Measurements from ENCODE around the gene ATXN1. TPM values are rescaled to one million over a fixed set of nuclear protein-coding genes. Genes with fewer than 3 reads are reported as not detected.

ATXN1 gene
- total and polyA plus RNA-seq, 2 of the 13 experiments (the other 11 are each of a cell fraction or from before 2014, with no cell fraction given): 20.7 to 39.5 TPM

DNA sequence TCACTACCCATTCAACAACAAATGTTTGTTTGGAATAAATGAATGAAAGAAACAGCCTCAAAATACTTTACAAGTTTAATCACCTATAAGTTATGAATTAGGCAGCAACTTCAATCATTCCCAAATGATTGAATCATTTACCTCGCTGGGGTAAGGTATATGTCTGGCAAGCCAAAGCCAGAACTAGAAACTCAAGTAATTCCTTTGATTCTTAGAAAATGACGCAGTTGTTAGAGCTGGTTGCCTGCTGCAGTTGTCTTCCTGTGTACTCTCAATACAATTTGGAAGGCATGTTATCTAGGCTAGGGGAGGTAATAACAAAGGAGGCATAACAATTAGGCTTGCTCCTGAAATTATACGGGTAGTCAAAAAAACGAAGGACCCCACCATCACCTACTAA, 160.6 kb downstream of the ATXN1 start:
- WGBS (ENCODE audit: low lambda C conversion rate): 96% methylated on average over 4 of the region's 4 CpGs
- Histone ChIP-seq H3K36me3 (replicated peaks in 1 of 2; ENCODE audit: control insufficient read depth in 1 of 2, insufficient read depth in 2 of 2, low read length in 2 of 2) (peaks cover 5 to 6% of the 10 kb centered on the region in 2 experiments; a peak in 4 of 5 replicates), H3K27ac (ENCODE audit: extremely low read length, insufficient read depth, low read length) (no peak overlapping the region), H3K4me3 (replicated peaks in 1 of 3; ENCODE audit: insufficient read depth in 1 of 3, low read depth in 2 of 3, low read length in 3 of 3) (no peak overlapping the region), H3K27me3 (ENCODE audit: control insufficient read depth in 1 of 2, insufficient read depth in 2 of 2, low read length in 2 of 2) (no peaks in the 10 kb centered on the region), H3K9ac (ENCODE audit: insufficient read depth, low read depth, low read length) (no peak overlapping the region), H3K4me1 (ENCODE audit: insufficient read depth, low read length) (peaks cover 4% of the 10 kb centered on the region), H4K20me1 (ENCODE audit: insufficient read depth, low read length) (no peaks in the 10 kb centered on the region), H3K4me2 (ENCODE audit: low read depth, low read length) (no peak overlapping the region), H3K9me3 (ENCODE audit: low read length) (no peaks in the 10 kb centered on the region), H3K79me2 (ENCODE audit: insufficient read depth, low read length) (no peaks in the 10 kb centered on the region), H2AFZ (ENCODE audit: low read length) (no peak overlapping the region)
- intact Hi-C loops (cut with micrococcal nuclease; ENCODE audit: unreplicated experiment): no loop called here
- DNase-seq (ENCODE audit: low spot score) (no peak), FAIRE-seq (no peak), ATAC-seq (no peak)
- BruUV-seq (replicated peaks): no TSS peak
- ChIA-PET POLR2A (no interaction called here), CTCF (ENCODE audit: low intra/inter-chr PET ratio, low total read pairs) (no interaction called here)
- in situ Hi-C loops (cut with HindIII; ENCODE audit: extremely low pct_ligation_motif_present, low pct_unique_long_range_greater_than_20kb): no loop called here
- TF ChIP-seq, protein P1, sequence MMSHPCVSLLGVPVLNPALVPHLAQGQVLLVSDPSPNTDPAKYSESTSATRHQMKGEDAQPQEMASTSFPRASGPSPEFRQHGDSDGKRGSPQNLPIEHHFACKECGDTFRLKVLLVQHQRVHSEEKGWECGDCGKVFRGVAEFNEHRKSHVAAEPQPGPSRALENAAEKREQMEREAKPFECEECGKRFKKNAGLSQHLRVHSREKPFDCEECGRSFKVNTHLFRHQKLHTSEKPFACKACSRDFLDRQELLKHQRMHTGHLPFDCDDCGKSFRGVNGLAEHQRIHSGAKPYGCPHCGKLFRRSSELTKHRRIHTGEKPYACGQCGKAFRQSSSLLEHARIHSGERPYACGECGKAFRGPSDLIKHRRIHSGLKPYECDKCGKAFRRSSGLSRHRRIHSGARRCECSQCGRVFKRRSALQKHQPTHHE (CRISPR knock-in tag; IDR thresholded peaks at IDR 0.05; ENCODE audit: borderline replicate concordance): no peak
- no peak for TF ChIP-seq NFE2L2 (IDR thresholded peaks at IDR 0.05; ENCODE audit: low read length)
- TF ChIP-seq, protein P2, sequence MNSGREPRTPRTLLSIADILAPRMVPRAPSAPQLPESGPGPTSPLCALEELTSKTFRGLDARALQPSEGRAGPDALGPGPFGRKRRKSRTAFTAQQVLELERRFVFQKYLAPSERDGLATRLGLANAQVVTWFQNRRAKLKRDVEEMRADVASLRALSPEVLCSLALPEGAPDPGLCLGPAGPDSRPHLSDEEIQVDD (CRISPR knock-in tag; IDR thresholded peaks at IDR 0.05; ENCODE audit: borderline replicate concordance): no peak
- no peak for TF ChIP-seq ZNF7 (CRISPR knock-in tag; IDR thresholded peaks at IDR 0.05)
- no peak for TF ChIP-seq HDAC6 (IDR thresholded peaks at IDR 0.05; ENCODE audit: low read depth, low read length)
- TF ChIP-seq, protein P3, sequence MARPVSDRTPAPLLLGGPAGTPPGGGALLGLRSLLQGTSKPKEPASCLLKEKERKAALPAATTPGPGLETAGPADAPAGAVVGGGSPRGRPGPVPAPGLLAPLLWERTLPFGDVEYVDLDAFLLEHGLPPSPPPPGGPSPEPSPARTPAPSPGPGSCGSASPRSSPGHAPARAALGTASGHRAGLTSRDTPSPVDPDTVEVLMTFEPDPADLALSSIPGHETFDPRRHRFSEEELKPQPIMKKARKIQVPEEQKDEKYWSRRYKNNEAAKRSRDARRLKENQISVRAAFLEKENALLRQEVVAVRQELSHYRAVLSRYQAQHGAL (CRISPR knock-in tag; IDR thresholded peaks at IDR 0.05; ENCODE audit: not compliant biosample characterization): no peak
- TF ChIP-seq, protein P4, sequence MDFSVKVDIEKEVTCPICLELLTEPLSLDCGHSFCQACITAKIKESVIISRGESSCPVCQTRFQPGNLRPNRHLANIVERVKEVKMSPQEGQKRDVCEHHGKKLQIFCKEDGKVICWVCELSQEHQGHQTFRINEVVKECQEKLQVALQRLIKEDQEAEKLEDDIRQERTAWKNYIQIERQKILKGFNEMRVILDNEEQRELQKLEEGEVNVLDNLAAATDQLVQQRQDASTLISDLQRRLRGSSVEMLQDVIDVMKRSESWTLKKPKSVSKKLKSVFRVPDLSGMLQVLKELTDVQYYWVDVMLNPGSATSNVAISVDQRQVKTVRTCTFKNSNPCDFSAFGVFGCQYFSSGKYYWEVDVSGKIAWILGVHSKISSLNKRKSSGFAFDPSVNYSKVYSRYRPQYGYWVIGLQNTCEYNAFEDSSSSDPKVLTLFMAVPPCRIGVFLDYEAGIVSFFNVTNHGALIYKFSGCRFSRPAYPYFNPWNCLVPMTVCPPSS (IDR thresholded peaks at IDR 0.05): no peak
- no peak for TF ChIP-seq ZNF430 (CRISPR knock-in tag; IDR thresholded peaks at IDR 0.05)
- TF ChIP-seq, protein P5, sequence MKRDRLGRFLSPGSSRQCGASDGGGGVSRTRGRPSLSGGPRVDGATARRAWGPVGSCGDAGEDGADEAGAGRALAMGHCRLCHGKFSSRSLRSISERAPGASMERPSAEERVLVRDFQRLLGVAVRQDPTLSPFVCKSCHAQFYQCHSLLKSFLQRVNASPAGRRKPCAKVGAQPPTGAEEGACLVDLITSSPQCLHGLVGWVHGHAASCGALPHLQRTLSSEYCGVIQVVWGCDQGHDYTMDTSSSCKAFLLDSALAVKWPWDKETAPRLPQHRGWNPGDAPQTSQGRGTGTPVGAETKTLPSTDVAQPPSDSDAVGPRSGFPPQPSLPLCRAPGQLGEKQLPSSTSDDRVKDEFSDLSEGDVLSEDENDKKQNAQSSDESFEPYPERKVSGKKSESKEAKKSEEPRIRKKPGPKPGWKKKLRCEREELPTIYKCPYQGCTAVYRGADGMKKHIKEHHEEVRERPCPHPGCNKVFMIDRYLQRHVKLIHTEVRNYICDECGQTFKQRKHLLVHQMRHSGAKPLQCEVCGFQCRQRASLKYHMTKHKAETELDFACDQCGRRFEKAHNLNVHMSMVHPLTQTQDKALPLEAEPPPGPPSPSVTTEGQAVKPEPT (CRISPR knock-in tag; IDR thresholded peaks at IDR 0.05; ENCODE audit: low read depth): no peak
- TF ChIP-seq ZBTB42 (CRISPR knock-in tag; IDR thresholded peaks at IDR 0.05): no peak
- TF ChIP-seq ZNF570 (CRISPR knock-in tag; IDR thresholded peaks at IDR 0.05; ENCODE audit: borderline replicate concordance): no peak
- TF ChIP-seq, protein P6, sequence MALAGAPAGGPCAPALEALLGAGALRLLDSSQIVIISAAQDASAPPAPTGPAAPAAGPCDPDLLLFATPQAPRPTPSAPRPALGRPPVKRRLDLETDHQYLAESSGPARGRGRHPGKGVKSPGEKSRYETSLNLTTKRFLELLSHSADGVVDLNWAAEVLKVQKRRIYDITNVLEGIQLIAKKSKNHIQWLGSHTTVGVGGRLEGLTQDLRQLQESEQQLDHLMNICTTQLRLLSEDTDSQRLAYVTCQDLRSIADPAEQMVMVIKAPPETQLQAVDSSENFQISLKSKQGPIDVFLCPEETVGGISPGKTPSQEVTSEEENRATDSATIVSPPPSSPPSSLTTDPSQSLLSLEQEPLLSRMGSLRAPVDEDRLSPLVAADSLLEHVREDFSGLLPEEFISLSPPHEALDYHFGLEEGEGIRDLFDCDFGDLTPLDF (CRISPR knock-in tag; IDR thresholded peaks at IDR 0.05): no peak
- no peak for TF ChIP-seq ATF7-NPFF (CRISPR knock-in tag; IDR thresholded peaks at IDR 0.05; ENCODE audit: low read depth)
- no peak for TF ChIP-seq RELA (CRISPR knock-in tag; IDR thresholded peaks at IDR 0.05)
- TF ChIP-seq MYNN (CRISPR knock-in tag; IDR thresholded peaks at IDR 0.05; ENCODE audit: low read depth): no peak
- TF ChIP-seq DNMT1 (CRISPR knock-in tag; IDR thresholded peaks at IDR 0.05): no peak
